Stimulated activated CD8-positive, alpha-beta memory T cell treated with anti-CD3 and anti-CD28 coated beads, Interleukin-15, amount 100 ng/mL, for 24 hours (primary cell): Measurements from ENCODE around the gene KCNG4.

Experiments used
- DNase-seq: peaks from one replicate; pipeline ENCODE4 v3.0.0-alpha.2; 2020; ENCODE audit warnings: low read depth

Gene KCNG4

GRCh38 chr16:84239909-84240308, at the start of gene KCNG4:
Gene KCNG4 (minus strand): TSS chr16:84240012. CDS start chr16:84237485, 2,527 bp downstream.
- no peak for DNase-seq

- no peak for DNase-seq
Observed at GRCh38 chr16:84288902-84289301, 49.1 kb upstream of the KCNG4 start.

- DNase-seq, result no peak
Observed at GRCh38 chr16:84286578-84287240, 46.9 kb upstream of the KCNG4 start.

- DNase-seq, result no peak
Observed at GRCh38 chr16:84284154-84284722, 44.4 kb upstream of the KCNG4 start.

- DNase-seq, result no peak
Observed at GRCh38 chr16:84283314-84284153, 43.7 kb upstream of the KCNG4 start.

GRCh38 chr16:84282533-84282932, 42.7 kb upstream of the KCNG4 start:
- no peak for DNase-seq

GRCh38 chr16:84281074-84281473, 41.3 kb upstream of the KCNG4 start:
- DNase-seq, result no peak

- no peak for DNase-seq
Observed at GRCh38 chr16:84279881-84280280, 40.1 kb upstream of the KCNG4 start.

- no peak for DNase-seq
Observed at GRCh38 chr16:84278968-84279367, 39.2 kb upstream of the KCNG4 start.

GRCh38 chr16:84278333-84278732, 38.5 kb upstream of the KCNG4 start:
- DNase-seq, result no peak

- DNase-seq, result peak; percentile 50
Observed at GRCh38 chr16:84277244-84277823, 37.5 kb upstream of the KCNG4 start.

- no peak for DNase-seq
Observed at GRCh38 chr16:84275585-84276151, 35.9 kb upstream of the KCNG4 start.

- no peak for DNase-seq
Observed at GRCh38 chr16:84274515-84274914, 34.7 kb upstream of the KCNG4 start.

GRCh38 chr16:84272740-84273320, 33.0 kb upstream of the KCNG4 start:
- no peak for DNase-seq

GRCh38 chr16:84271866-84272265, 32.1 kb upstream of the KCNG4 start:
- no peak for DNase-seq

GRCh38 chr16:84271037-84271436, 31.2 kb upstream of the KCNG4 start:
- no peak for DNase-seq

- no peak for DNase-seq
Observed at GRCh38 chr16:84270531-84270930, 30.7 kb upstream of the KCNG4 start.

GRCh38 chr16:84270071-84270470, 30.3 kb upstream of the KCNG4 start:
- no peak for DNase-seq

GRCh38 chr16:84268291-84269040, 28.7 kb upstream of the KCNG4 start:
- DNase-seq, result no peak

GRCh38 chr16:84267380-84267779, 27.6 kb upstream of the KCNG4 start:
- DNase-seq, result no peak

GRCh38 chr16:84266451-84266850, 26.6 kb upstream of the KCNG4 start:
- no peak for DNase-seq
